ENCODE data around the gene FGGY.

DNA sequence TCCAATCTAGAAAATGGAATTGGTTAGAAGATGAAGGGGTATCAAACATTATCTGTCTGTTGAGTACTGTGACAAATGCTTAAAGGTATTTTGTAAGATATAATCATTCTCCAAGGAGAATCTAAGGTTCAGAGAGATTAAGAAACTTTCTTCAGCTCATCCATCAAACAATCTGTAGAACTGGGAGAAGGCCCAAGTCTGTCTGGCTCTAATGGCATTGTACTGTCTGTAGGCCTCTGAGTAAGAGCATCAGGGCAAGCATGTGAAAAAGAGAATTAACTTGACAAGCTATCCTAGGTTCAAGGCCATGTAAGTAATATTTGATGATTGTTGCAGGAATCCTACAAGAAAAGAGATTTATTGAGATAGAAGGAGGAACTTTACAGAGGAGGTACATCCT, 5.3 kb upstream of the FGGY start:
- no peak for TF ChIP-seq YY1 (IDR thresholded peaks at IDR 0.05; ENCODE audit: insufficient read depth, insufficient read length)
- TF ChIP-seq ZNF274 (IDR thresholded peaks at IDR 0.05; ENCODE audit: low read depth, low read length), result no peak

Data from NT2/D1 (cell line).